Breast epithelium (tissue), 3 donors: ENCODE results near the gene GOLGA1.

Experiments
- POLR2A ChIP-seq: fragments of 450-650 bp; IDR thresholded peaks from one replicate; pipeline ENCODE4 v1.6.1; 2016; ENCODE audit warnings: antibody characterized with exemption, mild to moderate bottlenecking, moderate library complexity
- POLR2AphosphoS5 ChIP-seq, 3 donors: sonication (generic); formaldehyde crosslinking; IDR thresholded peaks; one replicate each; pipeline ENCODE4 v1.6.1; 2017; ENCODE audit warnings: antibody characterized with exemption in 3 of 3
- TF ChIP-seq, protein P1 (sequence below), 3 donors: fragments of 450-650 bp; IDR thresholded peaks; one replicate each; pipeline ENCODE4 v1.5.1; 2016 to 2017; ENCODE audit warnings: antibody characterized with exemption in 3 of 3, mild to moderate bottlenecking in 3 of 3, moderate library complexity in 3 of 3

DNA sequence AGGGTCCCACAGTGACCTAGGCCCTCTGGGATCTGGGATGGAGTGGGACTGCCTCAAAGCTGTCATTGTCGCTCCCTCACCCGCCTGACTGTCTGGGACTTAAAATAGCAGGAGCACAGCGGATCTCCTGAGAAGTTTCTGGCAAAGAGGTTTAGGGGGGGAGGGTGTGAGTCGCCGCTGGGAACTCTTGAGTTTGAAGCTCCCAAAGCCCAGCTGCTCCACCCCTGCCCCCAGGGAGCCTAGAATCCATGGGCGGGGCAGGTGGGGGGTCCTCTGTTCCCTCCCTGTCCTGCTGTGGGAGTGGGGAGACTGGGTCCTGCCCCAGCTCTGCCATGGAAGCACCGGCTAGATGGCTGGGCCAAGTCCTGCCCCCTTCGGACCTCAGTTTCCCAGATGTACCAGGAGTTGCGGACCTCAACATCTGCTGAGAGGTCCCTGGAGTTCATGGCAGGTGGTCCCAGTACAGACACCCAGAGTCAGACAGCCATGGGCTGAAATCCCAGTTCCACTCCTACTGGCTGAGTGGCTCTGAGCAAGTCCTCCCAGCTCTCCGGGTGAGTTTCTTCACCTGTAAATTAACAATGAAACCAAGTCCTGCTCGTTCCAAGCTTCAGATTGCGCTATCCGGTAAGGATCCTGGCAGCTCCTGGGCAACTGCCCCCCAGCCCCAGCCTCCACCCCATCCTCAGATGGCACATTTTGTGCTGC is 88.6 kb downstream of the GOLGA1 start:
- TF ChIP-seq, protein P1, sequence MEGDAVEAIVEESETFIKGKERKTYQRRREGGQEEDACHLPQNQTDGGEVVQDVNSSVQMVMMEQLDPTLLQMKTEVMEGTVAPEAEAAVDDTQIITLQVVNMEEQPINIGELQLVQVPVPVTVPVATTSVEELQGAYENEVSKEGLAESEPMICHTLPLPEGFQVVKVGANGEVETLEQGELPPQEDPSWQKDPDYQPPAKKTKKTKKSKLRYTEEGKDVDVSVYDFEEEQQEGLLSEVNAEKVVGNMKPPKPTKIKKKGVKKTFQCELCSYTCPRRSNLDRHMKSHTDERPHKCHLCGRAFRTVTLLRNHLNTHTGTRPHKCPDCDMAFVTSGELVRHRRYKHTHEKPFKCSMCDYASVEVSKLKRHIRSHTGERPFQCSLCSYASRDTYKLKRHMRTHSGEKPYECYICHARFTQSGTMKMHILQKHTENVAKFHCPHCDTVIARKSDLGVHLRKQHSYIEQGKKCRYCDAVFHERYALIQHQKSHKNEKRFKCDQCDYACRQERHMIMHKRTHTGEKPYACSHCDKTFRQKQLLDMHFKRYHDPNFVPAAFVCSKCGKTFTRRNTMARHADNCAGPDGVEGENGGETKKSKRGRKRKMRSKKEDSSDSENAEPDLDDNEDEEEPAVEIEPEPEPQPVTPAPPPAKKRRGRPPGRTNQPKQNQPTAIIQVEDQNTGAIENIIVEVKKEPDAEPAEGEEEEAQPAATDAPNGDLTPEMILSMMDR (IDR thresholded peaks at IDR 0.05), result no peak
- no peak for TF ChIP-seq POLR2A
- no peak for TF ChIP-seq POLR2AphosphoS5 (IDR thresholded peaks at IDR 0.05)
